ENCODE results near the gene TRABD.

TRABD gene

DNA sequence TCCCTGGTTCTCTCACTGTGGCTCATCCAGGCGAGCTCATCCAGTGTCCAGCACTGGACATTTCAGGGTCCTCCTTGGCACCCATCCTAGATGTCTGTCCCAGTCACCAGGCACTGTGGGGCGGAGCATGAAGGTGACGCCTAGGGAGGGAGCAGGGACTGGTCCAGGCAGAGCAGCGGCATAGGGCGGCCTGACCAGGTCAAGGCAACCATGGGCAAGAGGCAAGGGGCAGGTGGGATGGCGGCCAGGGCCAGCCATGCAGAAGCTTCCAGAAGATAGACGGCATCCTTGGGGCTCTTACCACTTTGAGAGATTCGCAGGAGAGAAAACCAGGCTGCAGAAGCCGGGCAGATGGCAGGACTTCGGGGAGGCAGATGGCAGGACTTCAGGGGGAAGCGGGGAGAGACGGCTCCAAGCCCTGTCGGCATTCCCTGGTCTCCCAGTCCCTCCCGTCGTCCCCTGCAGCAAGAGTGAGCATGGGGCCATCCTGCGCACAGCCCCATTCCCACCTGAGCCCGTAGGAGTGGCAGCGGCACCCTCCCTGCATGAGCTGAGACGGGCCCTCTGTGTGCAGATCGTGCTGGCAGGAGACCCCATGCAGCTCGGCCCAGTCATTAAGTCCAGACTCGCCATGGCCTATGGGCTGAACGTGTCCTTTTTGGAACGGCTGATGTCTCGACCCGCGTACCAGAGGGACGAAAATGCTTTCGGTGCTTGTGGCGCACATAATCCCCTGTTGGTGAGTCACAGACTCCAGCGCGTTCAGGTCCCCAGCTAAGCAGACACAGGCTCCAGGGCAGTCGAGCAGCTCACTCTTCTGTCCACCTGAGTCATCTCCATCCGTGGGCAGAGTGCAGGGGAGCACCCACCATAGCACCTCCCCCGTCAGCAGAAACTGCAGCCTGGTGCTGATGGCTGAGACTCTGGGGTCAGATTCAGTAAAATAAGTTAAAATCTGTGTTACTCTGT is 35.3 kb upstream of the TRABD start:
- H3K4me1 ChIP-seq, result peaks cover 3 to 42% (median 18%) of the 10 kb centered on the region in 10 experiments; a peak in 14 of 20 replicates
- no peak overlapping the region for H3K4me3 ChIP-seq
- no peaks in the 10 kb centered on the region for H3K27me3 ChIP-seq
- 0 out of 22 replicates have a peak overlapping the region, but pooled peaks of 1 of the 11 experiments have one; percentile 29 for H3K4me2 ChIP-seq
- no peak for TF ChIP-seq Cebpa-rat (IDR thresholded peaks at IDR 0.05)
- no peak overlapping the region for H3K27ac ChIP-seq
- no peak overlapping the region for H3K9ac ChIP-seq
- H4K20me1 ChIP-seq, result peaks cover 0 to 23% (median 0%) of the 10 kb centered on the region in 11 experiments; a peak in 2 of 22 replicates
- no peaks in the 10 kb centered on the region for H3K9me3 ChIP-seq (replicated peaks in 1 of 11)
- no peaks in the 10 kb centered on the region for H3K36me3 ChIP-seq

DNA sequence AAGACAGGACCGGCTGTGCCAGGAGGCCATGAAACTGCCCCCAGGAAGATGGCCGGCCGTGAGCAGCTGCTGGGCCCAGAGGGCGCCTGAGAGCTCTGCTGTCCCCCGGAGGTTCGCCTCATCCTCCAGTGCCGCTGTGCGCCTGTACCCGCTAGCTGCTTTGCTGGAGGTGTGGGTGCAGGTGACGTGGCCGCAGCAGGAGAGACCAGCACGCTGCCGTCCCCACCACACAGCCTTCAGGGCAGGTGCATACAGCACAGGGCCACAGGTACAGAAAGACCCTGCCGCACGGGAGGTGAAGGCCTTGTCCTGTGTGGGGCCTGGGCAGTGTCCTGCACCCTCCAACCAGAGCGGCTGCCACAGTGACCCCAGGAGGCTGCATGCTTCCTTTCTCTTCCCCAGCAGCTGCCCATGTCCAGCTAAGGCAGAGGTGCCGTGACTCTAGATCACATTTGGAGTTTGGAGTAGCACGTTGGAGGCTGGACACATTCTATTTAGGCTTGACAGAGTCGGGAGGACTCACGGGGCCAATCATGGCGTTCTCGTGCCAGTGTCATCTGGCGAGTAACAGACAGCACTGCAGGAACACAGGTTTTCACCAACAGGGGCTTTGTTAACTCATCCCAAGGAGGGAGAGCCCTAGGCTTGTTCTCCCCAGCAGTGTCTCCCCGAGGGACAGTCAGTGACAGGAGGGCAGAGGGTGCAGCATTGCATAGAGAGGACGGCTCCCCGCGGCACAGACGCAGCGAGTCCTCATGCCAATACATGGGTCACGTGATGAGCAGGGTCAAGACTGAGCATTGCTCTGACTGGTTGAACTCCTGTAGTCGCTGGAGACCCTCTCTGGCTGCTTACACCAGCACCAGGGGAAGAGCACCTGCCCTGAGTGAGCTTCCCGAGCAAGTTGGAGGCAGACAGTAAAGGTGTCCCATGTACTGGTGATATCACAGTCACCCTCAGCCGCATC is 33.9 kb upstream of the TRABD start:
- no peaks in the 10 kb centered on the region for H3K9me3 ChIP-seq (replicated peaks in 1 of 11)
- H4K20me1 ChIP-seq, result peaks cover 0 to 23% (median 0%) of the 10 kb centered on the region in 11 experiments; a peak in 2 of 22 replicates
- H3K4me1 ChIP-seq, result peaks cover 3 to 39% (median 18%) of the 10 kb centered on the region in 10 experiments; a peak in 14 of 20 replicates
- no peaks in the 10 kb centered on the region for H3K27me3 ChIP-seq
- no peak overlapping the region for H3K4me3 ChIP-seq
- peak overlapping the region in 1 of 11 experiments; percentile 2; a peak in 1 of 22 replicates for H3K4me2 ChIP-seq
- H3K9ac ChIP-seq, result 0 out of 22 replicates have a peak overlapping the region, but pooled peaks of 1 of the 11 experiments have one; percentile 18
- no peak overlapping the region for H3K27ac ChIP-seq
- H3K36me3 ChIP-seq, result no peaks in the 10 kb centered on the region
- no peak for TF ChIP-seq Cebpa-rat (IDR thresholded peaks at IDR 0.05)

DNA sequence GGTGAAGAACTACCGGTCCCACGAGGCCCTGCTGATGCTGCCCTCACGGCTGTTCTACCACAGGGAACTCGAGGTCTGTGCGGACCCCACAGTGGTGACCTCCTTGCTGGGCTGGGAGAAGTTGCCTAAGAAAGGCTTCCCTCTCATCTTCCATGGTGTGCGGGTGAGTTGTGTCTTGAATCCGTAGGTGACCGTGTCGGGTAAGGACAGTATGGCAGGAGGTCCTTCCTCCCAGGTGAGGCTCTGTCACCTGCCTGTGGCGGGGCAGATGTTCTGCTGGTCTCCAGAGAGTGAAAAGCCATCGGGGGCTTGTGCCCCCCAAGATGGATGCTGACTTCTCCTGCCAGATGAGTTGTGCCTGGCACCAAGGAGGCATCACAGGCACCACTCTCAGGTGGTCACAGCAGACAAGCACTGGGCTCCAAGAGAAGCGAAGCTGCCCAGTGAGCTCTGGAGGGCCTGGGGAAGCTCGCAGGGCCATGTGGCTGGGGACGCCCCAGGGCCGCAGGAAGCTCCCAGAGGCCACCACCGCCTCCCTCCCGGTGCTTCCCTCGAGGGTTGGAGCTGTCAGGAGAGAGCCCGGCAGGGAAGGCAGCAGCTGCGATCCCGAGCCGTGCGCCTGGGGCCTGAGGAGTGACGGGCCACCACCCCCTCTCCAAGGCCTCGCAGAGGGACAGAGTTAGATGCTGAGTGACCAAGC is 32.5 kb upstream of the TRABD start:
- H3K9me3 ChIP-seq (replicated peaks in 1 of 11), result no peaks in the 10 kb centered on the region
- peaks cover 3 to 29% (median 10%) of the 10 kb centered on the region in 10 experiments; a peak in 13 of 20 replicates for H3K4me1 ChIP-seq
- no peak overlapping the region for H3K9ac ChIP-seq
- TF ChIP-seq Cebpa-rat (IDR thresholded peaks at IDR 0.05), result no peak
- H4K20me1 ChIP-seq, result peaks cover 0 to 15% (median 0%) of the 10 kb centered on the region in 11 experiments; a peak in 2 of 22 replicates
- H3K4me2 ChIP-seq, result no peak overlapping the region
- no peaks in the 10 kb centered on the region for H3K36me3 ChIP-seq
- no peak overlapping the region for H3K4me3 ChIP-seq
- no peak overlapping the region for H3K27ac ChIP-seq
- H3K27me3 ChIP-seq, result no peaks in the 10 kb centered on the region

DNA sequence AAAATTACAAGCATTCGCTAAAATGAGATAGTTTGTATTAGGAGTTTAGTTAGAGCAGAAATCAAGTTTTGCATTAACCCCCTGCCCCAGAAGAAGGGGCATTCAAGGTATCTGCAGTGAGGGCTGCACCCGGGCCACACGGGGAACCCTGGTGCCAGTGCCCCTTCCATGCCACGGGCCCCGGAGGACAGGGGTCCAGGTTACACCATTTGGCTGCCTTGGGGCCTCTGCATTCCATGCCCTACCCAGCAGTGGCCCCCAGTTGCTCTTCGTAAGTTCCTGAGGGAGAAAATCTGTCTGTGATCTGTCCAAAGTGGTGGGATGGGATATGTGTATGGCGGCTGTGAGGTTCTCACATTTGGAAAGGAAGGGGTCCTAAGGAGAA is 32.0 kb upstream of the TRABD start:
- Histone ChIP-seq H3K36me3 (no peaks in the 10 kb centered on the region), H3K4me1 (peaks cover 3 to 27% (median 9%) of the 10 kb centered on the region in 10 experiments; a peak in 13 of 20 replicates), H3K4me2 (no peak overlapping the region), H3K4me3 (no peak overlapping the region), H3K27me3 (no peaks in the 10 kb centered on the region), H3K9ac (no peak overlapping the region), H4K20me1 (peaks cover 0 to 13% (median 0%) of the 10 kb centered on the region in 11 experiments; a peak in 1 of 22 replicates), H3K27ac (no peak overlapping the region), H3K9me3 (replicated peaks in 1 of 11) (no peaks in the 10 kb centered on the region)
- no peak for TF ChIP-seq Cebpa-rat (IDR thresholded peaks at IDR 0.05)

DNA sequence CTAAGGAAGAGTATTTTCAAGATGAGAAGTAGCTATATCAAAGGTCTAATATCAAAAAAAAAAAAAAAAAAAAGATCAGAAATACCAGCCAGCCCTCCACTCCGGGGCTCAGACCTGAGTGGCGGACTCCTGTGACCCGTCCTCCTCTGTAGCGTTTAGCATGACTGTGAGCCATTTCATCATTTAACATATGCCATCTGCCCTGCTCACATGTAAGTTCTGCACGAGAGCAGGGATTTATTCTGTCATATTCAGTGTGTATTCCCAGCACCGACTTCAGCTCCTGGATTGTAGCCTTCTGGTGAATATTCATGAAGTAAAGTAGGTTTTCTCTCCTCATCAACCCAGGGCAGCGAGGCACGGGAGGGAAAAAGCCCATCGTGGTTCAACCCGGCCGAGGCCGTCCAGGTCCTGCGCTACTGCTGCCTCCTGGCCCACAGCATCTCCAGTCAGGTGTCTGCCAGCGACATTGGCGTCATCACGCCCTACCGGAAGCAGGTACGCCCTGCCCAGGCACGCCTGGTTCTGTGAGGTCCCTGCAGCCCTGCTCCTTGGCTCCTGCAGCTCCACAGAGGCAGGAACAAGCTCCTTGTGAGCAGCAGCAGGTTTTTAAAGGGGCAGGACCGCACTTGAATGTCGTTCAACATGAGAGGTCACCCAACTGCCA is 27.9 kb upstream of the TRABD start:
- Histone ChIP-seq H3K9ac (no peak overlapping the region), H3K9me3 (replicated peaks in 1 of 11) (no peaks in the 10 kb centered on the region), H4K20me1 (peaks cover 0 to 4% (median 0%) of the 10 kb centered on the region in 11 experiments; a peak in 2 of 22 replicates), H3K27ac (no peak overlapping the region), H3K36me3 (no peaks in the 10 kb centered on the region), H3K27me3 (no peaks in the 10 kb centered on the region), H3K4me2 (no peak overlapping the region), H3K4me1 (peaks cover 0 to 12% (median 11%) of the 10 kb centered on the region in 10 experiments; a peak in 13 of 20 replicates), H3K4me3 (no peak overlapping the region)
- TF ChIP-seq Cebpa-rat (IDR thresholded peaks at IDR 0.05), result no peak

DNA sequence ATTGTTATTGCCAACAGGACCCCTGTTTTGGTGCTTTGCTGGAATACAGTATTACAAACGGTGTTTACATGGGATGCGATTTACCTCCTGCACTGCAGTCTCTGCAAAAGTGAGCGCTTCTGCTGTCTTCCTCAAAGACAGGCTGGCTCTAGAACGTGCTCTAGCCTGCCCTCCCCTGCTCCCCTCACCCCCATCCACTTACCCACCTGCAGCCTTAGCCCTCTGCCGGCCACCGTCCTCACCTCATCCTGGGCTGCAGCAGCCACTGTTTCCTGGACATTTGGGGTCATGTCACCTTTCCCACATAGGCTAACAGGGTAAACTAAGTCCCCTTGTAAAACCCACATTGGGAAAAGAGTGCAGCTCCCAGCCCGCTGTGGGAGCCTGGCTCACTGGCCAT is 24.8 kb upstream of the TRABD start:
- peaks cover 0 to 17% (median 13%) of the 10 kb centered on the region in 10 experiments; a peak in 13 of 20 replicates for H3K4me1 ChIP-seq
- no peak for TF ChIP-seq Cebpa-rat (IDR thresholded peaks at IDR 0.05)
- H3K9ac ChIP-seq, result no peak overlapping the region
- no peak overlapping the region for H3K27ac ChIP-seq
- no peak overlapping the region for H3K4me3 ChIP-seq
- H3K4me2 ChIP-seq, result no peak overlapping the region
- no peaks in the 10 kb centered on the region for H3K27me3 ChIP-seq
- H4K20me1 ChIP-seq, result peaks cover 0 to 4% (median 0%) of the 10 kb centered on the region in 11 experiments; a peak in 2 of 22 replicates
- no peaks in the 10 kb centered on the region for H3K36me3 ChIP-seq
- peaks cover 0 to 5% (median 0%) of the 10 kb centered on the region in 11 experiments; a peak in 7 of 22 replicates for H3K9me3 ChIP-seq (replicated peaks in 1 of 11)

DNA sequence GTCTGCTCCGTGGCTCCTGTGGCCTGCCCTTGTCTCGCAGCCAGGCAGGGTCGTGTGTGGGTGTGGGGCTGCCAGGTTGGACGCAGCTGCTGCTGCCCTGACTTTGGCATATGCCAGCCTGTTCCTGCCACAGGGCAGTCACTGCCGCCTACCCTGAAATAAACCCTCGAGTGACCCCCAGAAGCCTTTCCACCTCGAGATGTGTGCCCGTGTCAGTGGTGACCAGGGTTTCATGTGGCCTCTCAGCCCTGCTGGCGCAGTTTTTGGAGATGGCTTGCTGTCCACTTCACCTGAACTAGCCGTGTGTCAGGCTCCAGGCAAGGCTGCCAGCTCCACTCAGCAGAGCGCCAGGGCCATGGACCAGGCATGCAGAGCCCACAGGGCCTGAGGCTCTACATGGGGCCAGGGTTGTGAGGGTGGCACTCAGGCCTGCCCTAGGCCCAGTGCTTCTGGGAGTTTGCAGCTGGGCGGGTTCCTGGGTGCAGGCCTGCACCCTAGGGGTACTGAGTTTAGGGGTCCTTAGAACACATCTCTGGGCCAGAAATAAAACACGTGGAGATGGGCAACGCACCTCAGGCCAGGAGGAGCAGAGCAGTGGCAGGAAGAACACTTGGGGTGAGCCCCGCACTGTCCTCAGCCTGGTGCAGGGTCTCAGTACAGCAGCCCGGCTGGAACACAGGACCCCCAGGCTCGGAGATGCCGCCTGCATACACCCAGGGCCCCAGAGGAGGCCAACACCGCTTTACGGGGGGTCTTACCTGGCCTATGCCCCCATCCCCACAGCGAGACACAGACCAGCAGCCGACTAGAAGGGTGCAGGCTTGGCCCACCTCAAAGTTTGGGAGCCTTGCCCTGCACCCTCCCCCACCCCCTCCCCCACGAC is 24.0 kb upstream of the TRABD start:
- H3K4me1 ChIP-seq, result peaks cover 0 to 17% (median 13%) of the 10 kb centered on the region in 10 experiments; a peak in 13 of 20 replicates
- H3K36me3 ChIP-seq, result no peaks in the 10 kb centered on the region
- no peak for TF ChIP-seq Cebpa-rat (IDR thresholded peaks at IDR 0.05)
- peaks cover 0 to 4% (median 0%) of the 10 kb centered on the region in 11 experiments; a peak in 2 of 22 replicates for H4K20me1 ChIP-seq
- H3K27ac ChIP-seq, result no peak overlapping the region
- H3K4me3 ChIP-seq, result no peak overlapping the region
- peaks cover 0 to 13% (median 0%) of the 10 kb centered on the region in 11 experiments; a peak in 11 of 22 replicates for H3K9me3 ChIP-seq (replicated peaks in 1 of 11)
- no peak overlapping the region for H3K9ac ChIP-seq
- peaks cover 0 to under 1% (median 0%) of the 10 kb centered on the region in 11 experiments; a peak in 1 of 22 replicates for H3K27me3 ChIP-seq
- peak overlapping the region in 5 of 11 experiments; percentile 38 to 60 (median 53); a peak in 7 of 22 replicates for H3K4me2 ChIP-seq

Data from BLaER1 treated with 17β-estradiol and CSF1 and Interleukin-3, amounts not matched to agents 10 nM and 100 nM (cell line).